Measurements from ENCODE around the gene UPK3B.
"Not testable (repeated sequence)": the region's sequence is repeated elsewhere in the genome, so short reads cannot be mapped to it uniquely, and the experiment has no call there.

Gene UPK3B

GRCh38 chr7:76482660-76483059 lies 27.7 kb upstream of the UPK3B start:
- H3K9me3 ChIP-seq (ENCODE audit: control extremely low read depth in 1 of 5, control insufficient read depth in 4 of 5, insufficient read depth in 2 of 5, low read depth in 1 of 5, low read length in 4 of 5); H3K36me3 ChIP-seq (ENCODE audit: control insufficient read depth in 4 of 4, insufficient read depth in 4 of 4, low read length in 3 of 4); POLR2A ChIA-PET; H3K4me3 ChIP-seq (ENCODE audit: control insufficient read depth in 1 of 7, extremely low read depth in 1 of 7, insufficient read depth in 4 of 7, low read depth in 2 of 7, low read length in 6 of 7); CTCF ChIA-PET; H3K27ac ChIP-seq (ENCODE audit: insufficient read depth in 1 of 2, low read depth in 1 of 2, low read length in 2 of 2, poor library complexity in 1 of 2, severe bottlenecking in 2 of 2); DNase-seq; H3K27me3 ChIP-seq (replicated peaks in 2 of 5; ENCODE audit: control insufficient read depth in 4 of 5, insufficient read depth in 5 of 5, low read length in 4 of 5); H3K4me1 ChIP-seq (ENCODE audit: control extremely low read depth in 1 of 4, control insufficient read depth in 4 of 4, insufficient read depth in 4 of 4, low read length in 3 of 4): not testable (repeated sequence)
- 97% methylated on average over 22 of the region's 24 CpGs for WGBS (ENCODE audit: insufficient coverage)

DNA sequence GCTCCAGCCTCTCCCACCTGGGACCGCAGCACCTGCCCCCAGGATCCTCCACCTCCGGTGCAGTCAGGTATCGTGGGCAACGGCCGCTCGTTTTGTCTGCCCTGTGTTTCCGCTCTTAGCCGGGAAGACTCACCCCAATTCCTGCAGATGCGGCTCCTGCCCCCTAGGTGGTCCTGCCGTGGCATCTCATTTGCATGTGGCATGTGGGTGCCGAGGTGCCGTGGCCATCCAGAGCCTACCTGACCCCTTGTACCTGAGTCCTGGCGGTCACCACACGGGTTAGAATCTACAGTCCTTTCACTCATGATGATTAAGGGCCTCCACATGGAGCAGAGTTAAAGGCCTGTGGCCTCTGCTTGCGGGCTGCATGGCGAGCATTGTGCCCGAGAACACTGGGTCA lies 27.3 kb upstream of the UPK3B start:
- H3K4me1 ChIP-seq (ENCODE audit: control extremely low read depth in 1 of 4, control insufficient read depth in 4 of 4, insufficient read depth in 4 of 4, low read length in 3 of 4); H3K4me3 ChIP-seq (ENCODE audit: control insufficient read depth in 1 of 7, extremely low read depth in 1 of 7, insufficient read depth in 4 of 7, low read depth in 2 of 7, low read length in 6 of 7); H3K36me3 ChIP-seq (ENCODE audit: control insufficient read depth in 4 of 4, insufficient read depth in 4 of 4, low read length in 3 of 4); POLR2A ChIA-PET; DNase-seq; H3K27ac ChIP-seq (ENCODE audit: insufficient read depth in 1 of 2, low read depth in 1 of 2, low read length in 2 of 2, poor library complexity in 1 of 2, severe bottlenecking in 2 of 2); H3K9me3 ChIP-seq (ENCODE audit: control extremely low read depth in 1 of 5, control insufficient read depth in 4 of 5, insufficient read depth in 2 of 5, low read depth in 1 of 5, low read length in 4 of 5); CTCF ChIA-PET; H3K27me3 ChIP-seq (replicated peaks in 2 of 5; ENCODE audit: control insufficient read depth in 4 of 5, insufficient read depth in 5 of 5, low read length in 4 of 5): not testable (repeated sequence)
- 81% methylated on average over 5 of the region's 17 CpGs for WGBS (ENCODE audit: insufficient coverage)

DNA sequence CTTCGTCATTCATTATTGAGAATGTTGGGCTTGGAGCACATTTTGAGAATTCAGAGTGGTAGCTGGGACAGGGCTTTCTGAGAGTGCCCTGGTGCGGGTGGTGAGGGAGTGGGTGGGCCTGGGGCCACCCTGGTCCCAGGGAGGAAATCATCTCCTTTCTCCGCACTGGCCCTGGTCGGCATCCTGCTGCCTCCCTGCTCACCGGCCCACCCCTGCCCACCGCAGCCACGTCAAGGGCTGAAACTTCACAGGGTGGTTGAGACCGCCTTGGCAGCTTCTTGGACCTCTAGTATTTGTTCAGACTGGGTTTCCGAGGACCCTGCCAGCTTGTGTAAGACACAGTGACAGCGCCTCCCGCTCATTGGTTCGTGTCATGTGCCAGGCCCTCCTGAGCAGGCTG lies 25.9 kb upstream of the UPK3B start:
- H3K27me3 ChIP-seq (replicated peaks in 2 of 5; ENCODE audit: control insufficient read depth in 4 of 5, insufficient read depth in 5 of 5, low read length in 4 of 5); H3K4me1 ChIP-seq (ENCODE audit: control extremely low read depth in 1 of 4, control insufficient read depth in 4 of 4, insufficient read depth in 4 of 4, low read length in 3 of 4); H3K36me3 ChIP-seq (ENCODE audit: control insufficient read depth in 4 of 4, insufficient read depth in 4 of 4, low read length in 3 of 4); H3K27ac ChIP-seq (ENCODE audit: insufficient read depth in 1 of 2, low read depth in 1 of 2, low read length in 2 of 2, poor library complexity in 1 of 2, severe bottlenecking in 2 of 2); CTCF ChIA-PET; H3K9me3 ChIP-seq (ENCODE audit: control extremely low read depth in 1 of 5, control insufficient read depth in 4 of 5, insufficient read depth in 2 of 5, low read depth in 1 of 5, low read length in 4 of 5); DNase-seq; H3K4me3 ChIP-seq (ENCODE audit: control insufficient read depth in 1 of 7, extremely low read depth in 1 of 7, insufficient read depth in 4 of 7, low read depth in 2 of 7, low read length in 6 of 7); POLR2A ChIA-PET: not testable (repeated sequence)
- no CpG with 5 or more reads among the region's 12 CpGs for WGBS (ENCODE audit: insufficient coverage)

GRCh38 chr7:76485822-76486610 lies 24.3 kb upstream of the UPK3B start:
- H3K27me3 ChIP-seq (replicated peaks in 2 of 5; ENCODE audit: control insufficient read depth in 4 of 5, insufficient read depth in 5 of 5, low read length in 4 of 5); DNase-seq; H3K4me3 ChIP-seq (ENCODE audit: control insufficient read depth in 1 of 7, extremely low read depth in 1 of 7, insufficient read depth in 4 of 7, low read depth in 2 of 7, low read length in 6 of 7); CTCF ChIA-PET; H3K36me3 ChIP-seq (ENCODE audit: control insufficient read depth in 4 of 4, insufficient read depth in 4 of 4, low read length in 3 of 4); POLR2A ChIA-PET; H3K27ac ChIP-seq (ENCODE audit: insufficient read depth in 1 of 2, low read depth in 1 of 2, low read length in 2 of 2, poor library complexity in 1 of 2, severe bottlenecking in 2 of 2); H3K9me3 ChIP-seq (ENCODE audit: control extremely low read depth in 1 of 5, control insufficient read depth in 4 of 5, insufficient read depth in 2 of 5, low read depth in 1 of 5, low read length in 4 of 5); H3K4me1 ChIP-seq (ENCODE audit: control extremely low read depth in 1 of 4, control insufficient read depth in 4 of 4, insufficient read depth in 4 of 4, low read length in 3 of 4): not testable (repeated sequence)
- WGBS (ENCODE audit: insufficient coverage): no CpG with 5 or more reads among the region's 20 CpGs

GRCh38 chr7:76486618-76487017 lies 23.7 kb upstream of the UPK3B start:
- POLR2A ChIA-PET; H3K27ac ChIP-seq (ENCODE audit: insufficient read depth in 1 of 2, low read depth in 1 of 2, low read length in 2 of 2, poor library complexity in 1 of 2, severe bottlenecking in 2 of 2); H3K9me3 ChIP-seq (ENCODE audit: control extremely low read depth in 1 of 5, control insufficient read depth in 4 of 5, insufficient read depth in 2 of 5, low read depth in 1 of 5, low read length in 4 of 5); H3K36me3 ChIP-seq (ENCODE audit: control insufficient read depth in 4 of 4, insufficient read depth in 4 of 4, low read length in 3 of 4); CTCF ChIA-PET; H3K27me3 ChIP-seq (replicated peaks in 2 of 5; ENCODE audit: control insufficient read depth in 4 of 5, insufficient read depth in 5 of 5, low read length in 4 of 5); DNase-seq; H3K4me1 ChIP-seq (ENCODE audit: control extremely low read depth in 1 of 4, control insufficient read depth in 4 of 4, insufficient read depth in 4 of 4, low read length in 3 of 4); H3K4me3 ChIP-seq (ENCODE audit: control insufficient read depth in 1 of 7, extremely low read depth in 1 of 7, insufficient read depth in 4 of 7, low read depth in 2 of 7, low read length in 6 of 7): not testable (repeated sequence)
- no CpG with 5 or more reads among the region's 5 CpGs for WGBS (ENCODE audit: insufficient coverage)

- H3K36me3 ChIP-seq (ENCODE audit: control insufficient read depth in 4 of 4, insufficient read depth in 4 of 4, low read length in 3 of 4); H3K27ac ChIP-seq (ENCODE audit: insufficient read depth in 1 of 2, low read depth in 1 of 2, low read length in 2 of 2, poor library complexity in 1 of 2, severe bottlenecking in 2 of 2); H3K4me3 ChIP-seq (ENCODE audit: control insufficient read depth in 1 of 7, extremely low read depth in 1 of 7, insufficient read depth in 4 of 7, low read depth in 2 of 7, low read length in 6 of 7); DNase-seq; H3K4me1 ChIP-seq (ENCODE audit: control extremely low read depth in 1 of 4, control insufficient read depth in 4 of 4, insufficient read depth in 4 of 4, low read length in 3 of 4); CTCF ChIA-PET; H3K9me3 ChIP-seq (ENCODE audit: control extremely low read depth in 1 of 5, control insufficient read depth in 4 of 5, insufficient read depth in 2 of 5, low read depth in 1 of 5, low read length in 4 of 5); POLR2A ChIA-PET; H3K27me3 ChIP-seq (replicated peaks in 2 of 5; ENCODE audit: control insufficient read depth in 4 of 5, insufficient read depth in 5 of 5, low read length in 4 of 5): not testable (repeated sequence)
- no CpG with 5 or more reads among the region's 13 CpGs for WGBS (ENCODE audit: insufficient coverage)
Measured at GRCh38 chr7:76487969-76488368, 22.4 kb upstream of the UPK3B start.

DNA sequence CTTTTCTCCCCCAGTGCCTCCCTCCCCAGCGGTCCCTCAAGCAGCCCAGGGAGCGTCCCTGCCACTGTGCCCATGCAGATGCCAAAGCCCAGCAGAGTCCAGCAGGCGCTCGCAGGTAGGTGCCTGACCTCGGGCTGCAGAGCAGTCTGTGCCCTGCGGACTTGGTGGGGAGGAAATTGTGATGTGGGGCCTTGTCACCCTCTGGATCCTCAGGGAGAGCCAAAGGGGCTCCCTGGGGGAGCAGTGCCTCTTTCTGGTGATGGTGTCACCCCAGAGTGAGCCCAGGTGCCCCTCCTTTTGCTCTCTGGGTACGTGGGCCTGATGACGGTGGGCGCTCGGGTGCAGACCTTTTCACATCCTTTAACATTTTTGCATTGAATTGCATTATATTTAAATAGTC lies 18.2 kb upstream of the UPK3B start:
- H3K9me3 ChIP-seq (ENCODE audit: control extremely low read depth in 1 of 5, control insufficient read depth in 4 of 5, insufficient read depth in 2 of 5, low read depth in 1 of 5, low read length in 4 of 5); H3K36me3 ChIP-seq (ENCODE audit: control insufficient read depth in 4 of 4, insufficient read depth in 4 of 4, low read length in 3 of 4); CTCF ChIA-PET; DNase-seq; POLR2A ChIA-PET; H3K4me1 ChIP-seq (ENCODE audit: control extremely low read depth in 1 of 4, control insufficient read depth in 4 of 4, insufficient read depth in 4 of 4, low read length in 3 of 4); H3K27ac ChIP-seq (ENCODE audit: insufficient read depth in 1 of 2, low read depth in 1 of 2, low read length in 2 of 2, poor library complexity in 1 of 2, severe bottlenecking in 2 of 2); H3K27me3 ChIP-seq (replicated peaks in 2 of 5; ENCODE audit: control insufficient read depth in 4 of 5, insufficient read depth in 5 of 5, low read length in 4 of 5); H3K4me3 ChIP-seq (ENCODE audit: control insufficient read depth in 1 of 7, extremely low read depth in 1 of 7, insufficient read depth in 4 of 7, low read depth in 2 of 7, low read length in 6 of 7): not testable (repeated sequence)
- no CpG with 5 or more reads among the region's 10 CpGs for WGBS (ENCODE audit: insufficient coverage)
